Measurements from ENCODE around the gene SLC4A5. TPM values are rescaled to one million over a fixed set of nuclear protein-coding genes. Genes with fewer than 3 reads are reported as not detected.

SLC4A5 gene
- total RNA-seq, 1 donor from 2014 or later, result 4.4 TPM

DNA sequence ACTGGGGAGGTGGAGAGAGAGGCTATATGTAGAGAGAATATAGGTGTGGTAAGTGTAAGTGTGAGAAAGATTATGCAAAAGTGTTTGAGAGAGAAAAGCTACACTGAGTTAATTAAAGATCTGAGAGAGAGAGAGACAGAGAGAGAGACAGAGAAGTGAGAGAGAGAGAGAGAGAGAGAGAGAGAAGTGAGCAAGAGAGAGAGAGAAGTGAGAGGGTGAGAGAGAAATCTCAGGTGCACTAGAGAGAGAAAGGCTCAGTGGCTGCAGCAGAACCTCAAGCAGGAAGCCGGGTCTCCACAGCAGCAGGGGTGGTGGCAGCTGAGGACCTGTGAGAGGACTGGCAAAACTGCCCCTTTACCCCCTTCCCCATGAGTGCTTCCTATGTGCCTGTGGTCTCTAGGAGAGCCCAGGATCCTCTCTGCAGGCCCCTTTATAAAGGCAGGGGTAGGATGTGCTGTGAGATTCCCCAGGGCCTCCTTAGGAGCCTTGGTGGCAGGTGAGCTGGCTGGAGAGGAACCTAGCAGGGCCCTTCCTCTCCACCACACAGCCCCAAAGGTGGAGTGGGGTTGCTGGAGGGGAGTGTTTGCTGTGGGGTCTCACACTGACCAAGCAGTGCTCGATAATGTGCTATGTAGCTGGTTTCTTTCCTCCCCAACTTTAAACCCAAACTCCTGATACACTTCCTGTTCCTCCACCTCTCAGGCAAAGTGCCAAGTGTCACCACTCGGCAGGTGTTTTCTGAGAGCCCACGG, 52.6 kb downstream of the SLC4A5 start:
- Histone ChIP-seq H3K27me3 (no peaks in the 10 kb centered on the region), H3K4me1 (no peaks in the 10 kb centered on the region), H3K4me3 (no peak overlapping the region), H3K27ac (no peak overlapping the region), H3K9me3 (no peaks in the 10 kb centered on the region), H3K36me3 (no peaks in the 10 kb centered on the region)
- intact Hi-C loops (cut with DNase I), result no loop called here
- DNase-seq (ENCODE audit: extremely low spot score in 2 of 2), result no peak
- TF ChIP-seq POLR2A (IDR thresholded peaks at IDR 0.05) (no peak), POLR2AphosphoS5 (IDR thresholded peaks at IDR 0.05; ENCODE audit: insufficient read depth in 1 of 2, low read depth in 1 of 2) (no peak)
- TF ChIP-seq, protein P1, sequence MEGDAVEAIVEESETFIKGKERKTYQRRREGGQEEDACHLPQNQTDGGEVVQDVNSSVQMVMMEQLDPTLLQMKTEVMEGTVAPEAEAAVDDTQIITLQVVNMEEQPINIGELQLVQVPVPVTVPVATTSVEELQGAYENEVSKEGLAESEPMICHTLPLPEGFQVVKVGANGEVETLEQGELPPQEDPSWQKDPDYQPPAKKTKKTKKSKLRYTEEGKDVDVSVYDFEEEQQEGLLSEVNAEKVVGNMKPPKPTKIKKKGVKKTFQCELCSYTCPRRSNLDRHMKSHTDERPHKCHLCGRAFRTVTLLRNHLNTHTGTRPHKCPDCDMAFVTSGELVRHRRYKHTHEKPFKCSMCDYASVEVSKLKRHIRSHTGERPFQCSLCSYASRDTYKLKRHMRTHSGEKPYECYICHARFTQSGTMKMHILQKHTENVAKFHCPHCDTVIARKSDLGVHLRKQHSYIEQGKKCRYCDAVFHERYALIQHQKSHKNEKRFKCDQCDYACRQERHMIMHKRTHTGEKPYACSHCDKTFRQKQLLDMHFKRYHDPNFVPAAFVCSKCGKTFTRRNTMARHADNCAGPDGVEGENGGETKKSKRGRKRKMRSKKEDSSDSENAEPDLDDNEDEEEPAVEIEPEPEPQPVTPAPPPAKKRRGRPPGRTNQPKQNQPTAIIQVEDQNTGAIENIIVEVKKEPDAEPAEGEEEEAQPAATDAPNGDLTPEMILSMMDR (IDR thresholded peaks at IDR 0.05), result no peak

DNA sequence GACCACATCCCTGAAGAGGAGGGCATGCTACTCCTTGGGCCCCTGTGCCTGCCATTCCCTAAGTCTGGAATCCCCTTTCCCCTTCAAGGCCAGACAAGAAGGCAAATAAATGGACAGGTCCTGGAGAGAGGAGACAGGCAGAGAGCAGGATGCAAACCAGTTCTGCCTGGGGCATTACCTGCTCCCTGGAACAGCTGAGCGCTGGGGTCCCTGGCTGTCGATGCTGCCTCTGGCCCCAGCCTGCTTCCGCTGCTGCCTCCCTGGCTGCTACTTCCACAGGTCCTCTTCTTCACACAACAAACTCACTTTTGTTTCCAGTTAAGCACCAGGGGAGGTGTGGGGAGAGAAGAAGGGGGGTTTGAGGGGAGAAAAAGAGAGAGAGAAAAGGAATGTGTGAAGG, 53.1 kb downstream of the SLC4A5 start:
- TF ChIP-seq POLR2AphosphoS5 (IDR thresholded peaks at IDR 0.05; ENCODE audit: insufficient read depth in 1 of 2, low read depth in 1 of 2) (no peak), POLR2A (IDR thresholded peaks at IDR 0.05) (no peak)
- TF ChIP-seq, protein P1 (IDR thresholded peaks at IDR 0.05), result no peak
- intact Hi-C loops (cut with DNase I), result no loop called here

GRCh38 chr2:74286725-74287124, 56.5 kb downstream of the SLC4A5 start:
- H3K27ac ChIP-seq, result no peak overlapping the region
- no peaks in the 10 kb centered on the region for H3K36me3 ChIP-seq
- TF ChIP-seq, protein P1 (IDR thresholded peaks at IDR 0.05), result no peak
- TF ChIP-seq POLR2AphosphoS5 (IDR thresholded peaks at IDR 0.05; ENCODE audit: insufficient read depth in 1 of 2, low read depth in 1 of 2), result no peak
- no peak for TF ChIP-seq POLR2A (IDR thresholded peaks at IDR 0.05)
- no peaks in the 10 kb centered on the region for H3K9me3 ChIP-seq
- DNase-seq (ENCODE audit: extremely low spot score in 2 of 2), result no peak
- no peaks in the 10 kb centered on the region for H3K27me3 ChIP-seq
- intact Hi-C loops (cut with DNase I), result no loop called here
- H3K4me3 ChIP-seq, result no peak overlapping the region
- no peaks in the 10 kb centered on the region for H3K4me1 ChIP-seq

More for the DNA sequence above, 53.1 kb downstream of the SLC4A5 start:
- Histone ChIP-seq H3K4me3 (no peak overlapping the region), H3K4me1 (no peaks in the 10 kb centered on the region), H3K9me3 (no peaks in the 10 kb centered on the region), H3K36me3 (no peaks in the 10 kb centered on the region), H3K27ac (no peak overlapping the region), H3K27me3 (no peaks in the 10 kb centered on the region)
- no peak for DNase-seq (ENCODE audit: extremely low spot score in 2 of 2)

GRCh38 chr2:74281141-74281975, 61.9 kb downstream of the SLC4A5 start:
- TF ChIP-seq POLR2AphosphoS5 (IDR thresholded peaks at IDR 0.05; ENCODE audit: insufficient read depth in 1 of 2, low read depth in 1 of 2) (no peak), POLR2A (IDR thresholded peaks at IDR 0.05) (no peak)
- TF ChIP-seq, protein P1 (IDR thresholded peaks at IDR 0.05), result no peak
- no peak for DNase-seq (ENCODE audit: extremely low spot score in 2 of 2)
- H3K4me3 ChIP-seq, result no peak overlapping the region
- no peaks in the 10 kb centered on the region for H3K27me3 ChIP-seq
- no peaks in the 10 kb centered on the region for H3K4me1 ChIP-seq
- no peaks in the 10 kb centered on the region for H3K9me3 ChIP-seq
- no peaks in the 10 kb centered on the region for H3K36me3 ChIP-seq
- no peak overlapping the region for H3K27ac ChIP-seq
- intact Hi-C loops (cut with DNase I), result no loop called here
